ENCODE data around the gene CBFA2T3.
"Not testable (repeated sequence)": the region's sequence is repeated elsewhere in the genome, so short reads cannot be mapped to it uniquely, and the experiment has no call there.

The CBFA2T3 gene

DNA sequence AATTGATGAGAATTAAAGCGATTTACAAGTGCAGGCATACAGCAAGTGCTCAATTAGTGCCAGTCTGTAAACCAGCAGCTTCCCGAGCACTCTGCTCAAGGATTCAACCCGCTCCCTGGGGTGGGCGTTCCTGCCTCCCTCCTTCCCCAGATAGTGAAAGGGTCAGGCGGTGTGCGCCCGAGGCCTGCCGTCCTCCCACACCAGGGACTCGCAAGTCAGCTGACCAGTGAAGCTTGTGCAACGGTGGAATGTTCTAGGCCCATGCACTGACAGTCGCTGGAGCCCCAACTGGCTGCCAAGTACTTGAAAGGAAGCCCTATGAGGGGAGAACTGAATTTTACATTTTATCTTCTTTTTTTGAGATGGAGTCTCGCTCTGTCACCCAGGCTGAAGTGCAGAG is 57.1 kb downstream of the CBFA2T3 start:
- H3K4me1 ChIP-seq, result peaks cover 82 to 94% (median 93%) of the 10 kb centered on the region in 10 experiments
- H3K4me2 ChIP-seq, result peak overlapping the region; percentile 85 to 99 (median 96)
- peak overlapping the region in 3 of 10 experiments; percentile 46 to 55 (median 46); a peak in 3 of 20 replicates for H3K4me3 ChIP-seq
- peaks cover 0 to 21% (median 0%) of the 10 kb centered on the region in 11 experiments; a peak in 2 of 22 replicates for H3K27me3 ChIP-seq
- peak overlapping the region in 9 of 11 experiments; percentile 74 to 97 (median 87); a peak in 16 of 22 replicates for H3K27ac ChIP-seq
- no peaks in the 10 kb centered on the region for H3K9me3 ChIP-seq (replicated peaks in 1 of 11)
- H3K9ac ChIP-seq, result peak overlapping the region in 6 of 11 experiments; percentile 70 to 87 (median 80); a peak in 11 of 22 replicates
- no peak for TF ChIP-seq Cebpa-rat (IDR thresholded peaks at IDR 0.05)
- peaks cover 0 to 7% (median 0%) of the 10 kb centered on the region in 11 experiments; a peak in 1 of 22 replicates for H3K36me3 ChIP-seq
- H4K20me1 ChIP-seq, result peaks cover 20 to 92% (median 48%) of the 10 kb centered on the region in 11 experiments; a peak in 17 of 22 replicates

GRCh38 chr16:88918896-88919295 is 58.1 kb downstream of the CBFA2T3 start:
- not testable (repeated sequence) for H3K36me3 ChIP-seq
- peak overlapping the region in 6 of 11 experiments; percentile 47 to 97 (median 60); a peak in 10 of 22 replicates for H3K27ac ChIP-seq

DNA sequence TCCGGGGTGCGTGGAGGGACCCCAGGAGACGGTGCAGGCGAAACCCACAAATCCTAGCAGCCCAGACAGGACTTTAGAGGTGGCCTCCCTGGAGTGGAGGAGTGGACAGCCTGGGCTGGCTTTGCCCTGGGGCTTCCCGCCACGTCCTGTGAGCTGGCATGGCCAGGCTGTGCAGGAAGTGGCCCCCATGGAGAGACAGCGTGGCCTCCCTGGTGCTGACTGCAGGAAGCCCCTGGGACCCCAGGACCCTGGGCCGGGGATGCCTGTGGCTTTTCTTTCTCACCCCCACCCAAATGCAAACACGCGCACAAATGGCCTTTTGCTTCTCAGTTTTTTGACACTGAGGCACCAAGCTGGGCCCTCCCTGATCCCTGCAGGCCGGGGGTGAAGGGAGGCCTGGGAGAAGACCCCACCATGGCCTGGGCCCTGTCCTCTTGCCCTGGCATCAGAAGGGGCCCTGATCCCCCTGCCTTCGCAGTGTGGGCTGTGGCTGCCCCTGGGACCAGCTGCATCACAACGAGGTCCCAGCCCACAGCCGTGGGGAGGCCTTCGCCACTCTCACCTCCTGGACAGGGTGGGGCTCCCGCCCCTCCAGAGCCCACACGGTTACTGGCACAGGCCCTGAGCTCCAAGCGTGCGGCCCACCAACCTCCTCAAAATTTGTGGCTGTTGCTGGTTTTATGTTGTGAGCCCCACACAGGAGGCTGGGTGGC is 58.9 kb downstream of the CBFA2T3 start:
- peak overlapping the region in 8 of 11 experiments; percentile 24 to 97 (median 59); a peak in 15 of 22 replicates for H3K27ac ChIP-seq
- peak overlapping the region in 1 of 10 experiments; percentile 7; a peak in 1 of 20 replicates for H3K4me3 ChIP-seq
- peak overlapping the region in 8 of 11 experiments; percentile 44 to 71 (median 58); a peak in 16 of 22 replicates for H3K9ac ChIP-seq
- peaks cover 0 to 11% (median 5%) of the 10 kb centered on the region in 11 experiments; a peak in 9 of 22 replicates for H3K36me3 ChIP-seq
- H3K9me3 ChIP-seq (replicated peaks in 1 of 11), result peaks cover 0 to 10% (median 0%) of the 10 kb centered on the region in 11 experiments; a peak in 2 of 22 replicates
- no peak for TF ChIP-seq Cebpa-rat (IDR thresholded peaks at IDR 0.05)
- H3K4me1 ChIP-seq, result peaks cover 63 to 93% (median 91%) of the 10 kb centered on the region in 10 experiments
- peaks cover 19 to 90% (median 48%) of the 10 kb centered on the region in 11 experiments; a peak in 18 of 22 replicates for H4K20me1 ChIP-seq
- peak overlapping the region; percentile 37 to 99 (median 94) for H3K4me2 ChIP-seq
- H3K27me3 ChIP-seq, result peaks cover 0 to 20% (median 0%) of the 10 kb centered on the region in 11 experiments; a peak in 3 of 22 replicates

More at GRCh38 chr16:88918896-88919295, 58.1 kb downstream of the CBFA2T3 start:
- H3K4me1 ChIP-seq, result peaks cover 71 to 93% (median 91%) of the 10 kb centered on the region in 10 experiments
- peak overlapping the region in 5 of 11 experiments; percentile 44 to 71 (median 58); a peak in 7 of 22 replicates for H3K9ac ChIP-seq
- peak overlapping the region; percentile 85 to 99 (median 96) for H3K4me2 ChIP-seq
- H3K9me3 ChIP-seq (replicated peaks in 1 of 11); H3K4me3 ChIP-seq: not testable (repeated sequence)
- peaks cover 0 to 21% (median 0%) of the 10 kb centered on the region in 11 experiments; a peak in 3 of 22 replicates for H3K27me3 ChIP-seq
- peaks cover 12 to 90% (median 45%) of the 10 kb centered on the region in 11 experiments; a peak in 17 of 22 replicates for H4K20me1 ChIP-seq

DNA sequence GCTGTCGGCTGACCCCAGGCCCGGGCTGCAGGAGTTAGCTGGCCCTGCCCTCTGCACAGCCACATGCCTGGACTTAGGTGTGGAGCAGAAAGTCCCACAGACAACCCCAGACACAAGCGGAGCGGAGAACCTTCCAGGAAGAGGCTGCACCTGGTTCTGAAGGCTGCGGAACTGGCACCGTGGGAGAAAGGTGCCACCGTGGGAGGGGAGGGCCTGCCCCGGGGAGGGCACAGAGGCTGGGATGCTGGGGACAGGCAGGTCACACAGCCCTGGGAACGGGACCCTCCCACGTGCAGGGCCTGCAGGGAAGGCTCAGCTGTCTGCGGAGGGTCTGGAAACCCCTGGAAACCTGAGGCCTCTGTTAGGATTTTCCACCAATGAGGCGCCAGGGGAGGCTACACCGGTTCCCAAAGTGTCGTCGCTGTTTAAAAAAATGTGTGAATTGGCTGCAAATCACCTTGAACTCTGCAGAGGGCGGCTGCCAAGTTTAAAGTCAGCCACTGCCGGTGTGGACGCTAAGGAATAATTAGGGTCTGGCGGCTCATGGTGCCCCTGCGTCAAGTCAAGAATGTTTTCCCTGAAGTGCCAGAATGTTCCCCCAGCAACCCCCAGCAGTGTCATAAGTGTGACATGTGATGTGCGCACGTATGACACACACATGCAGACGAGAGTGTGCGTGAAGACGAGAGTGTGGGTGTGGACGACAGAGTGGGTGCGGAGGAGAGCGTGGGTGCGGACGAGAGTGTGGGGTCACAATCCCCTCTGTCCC is 59.7 kb downstream of the CBFA2T3 start:
- peaks cover 0 to 28% (median 0%) of the 10 kb centered on the region in 11 experiments; a peak in 3 of 22 replicates for H3K27me3 ChIP-seq
- no peak for TF ChIP-seq Cebpa-rat (IDR thresholded peaks at IDR 0.05)
- H3K9ac ChIP-seq, result peak overlapping the region in 8 of 11 experiments; percentile 44 to 71 (median 58); a peak in 12 of 22 replicates
- H3K4me2 ChIP-seq, result peak overlapping the region; percentile 37 to 99 (median 94)
- H3K4me3 ChIP-seq, result no peak overlapping the region; a peak in 1 of 20 replicates
- peaks cover 0 to 10% (median 0%) of the 10 kb centered on the region in 11 experiments; a peak in 2 of 22 replicates for H3K9me3 ChIP-seq (replicated peaks in 1 of 11)
- peaks cover 0 to 12% (median 5%) of the 10 kb centered on the region in 11 experiments; a peak in 9 of 22 replicates for H3K36me3 ChIP-seq
- peaks cover 27 to 90% (median 53%) of the 10 kb centered on the region in 11 experiments; a peak in 19 of 22 replicates for H4K20me1 ChIP-seq
- peaks cover 56 to 93% (median 91%) of the 10 kb centered on the region in 10 experiments for H3K4me1 ChIP-seq
- H3K27ac ChIP-seq, result peak overlapping the region in 7 of 11 experiments; percentile 47 to 97 (median 60); a peak in 11 of 22 replicates

GRCh38 chr16:88915639-88916327 is 61.2 kb downstream of the CBFA2T3 start:
- Histone ChIP-seq H3K27ac (no peak overlapping the region), H3K4me3 (no peak overlapping the region), H3K36me3 (peaks cover 0 to 12% (median 5%) of the 10 kb centered on the region in 11 experiments; a peak in 9 of 22 replicates), H3K4me2 (peak overlapping the region in 10 of 11 experiments; percentile 19 to 99 (median 96); a peak in 18 of 22 replicates), H3K27me3 (peaks cover 0 to 31% (median 0%) of the 10 kb centered on the region in 11 experiments; a peak in 3 of 22 replicates), H3K4me1 (peaks cover 40 to 94% (median 91%) of the 10 kb centered on the region in 10 experiments), H3K9me3 (replicated peaks in 1 of 11) (peaks cover 0 to 10% (median 0%) of the 10 kb centered on the region in 11 experiments; a peak in 2 of 22 replicates), H4K20me1 (peaks cover 42 to 91% (median 63%) of the 10 kb centered on the region in 11 experiments; a peak in 20 of 22 replicates), H3K9ac (no peak overlapping the region)
- TF ChIP-seq Cebpa-rat (IDR thresholded peaks at IDR 0.05), result no peak

- peaks cover 0 to 31% (median 0%) of the 10 kb centered on the region in 11 experiments; a peak in 3 of 22 replicates for H3K27me3 ChIP-seq
Observed at GRCh38 chr16:88914750-88915368, 62.1 kb downstream of the CBFA2T3 start.

DNA sequence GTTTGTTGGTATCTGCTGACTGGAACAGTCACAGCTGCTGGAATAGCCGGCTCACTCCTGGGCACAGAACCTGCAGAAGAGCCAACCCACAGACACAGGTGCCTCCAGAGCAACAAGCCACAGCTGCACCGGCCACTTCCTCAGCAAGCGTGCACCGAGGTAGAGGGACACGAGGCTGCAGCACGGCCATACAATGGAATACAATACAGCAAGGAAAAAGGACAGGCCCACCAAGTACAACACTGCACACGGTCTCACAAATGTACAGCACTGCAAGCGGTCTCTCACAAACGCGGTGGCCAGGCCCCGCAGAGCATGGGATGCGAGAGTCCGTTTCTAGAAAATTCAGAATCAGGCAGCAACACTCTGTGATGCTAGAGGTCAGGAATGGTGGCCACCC is 63.1 kb downstream of the CBFA2T3 start:
- peaks cover 0 to 31% (median 0%) of the 10 kb centered on the region in 11 experiments; a peak in 3 of 22 replicates for H3K27me3 ChIP-seq
- H4K20me1 ChIP-seq, result peaks cover 59 to 91% (median 83%) of the 10 kb centered on the region in 11 experiments; a peak in 21 of 22 replicates
- TF ChIP-seq Cebpa-rat (IDR thresholded peaks at IDR 0.05), result no peak
- H3K9ac ChIP-seq, result no peak overlapping the region; a peak in 1 of 22 replicates
- peak overlapping the region in 4 of 11 experiments; percentile 79 to 80 (median 79); a peak in 5 of 22 replicates for H3K27ac ChIP-seq
- no peak overlapping the region for H3K4me3 ChIP-seq
- H3K4me2 ChIP-seq, result peak overlapping the region in 8 of 11 experiments; percentile 78 to 92 (median 89); a peak in 14 of 22 replicates
- H3K9me3 ChIP-seq (replicated peaks in 1 of 11), result peaks cover 0 to 10% (median 0%) of the 10 kb centered on the region in 11 experiments; a peak in 2 of 22 replicates
- peaks cover 21 to 91% (median 85%) of the 10 kb centered on the region in 10 experiments for H3K4me1 ChIP-seq
- H3K36me3 ChIP-seq, result peaks cover 0 to 12% (median 3%) of the 10 kb centered on the region in 11 experiments; a peak in 10 of 22 replicates

More at GRCh38 chr16:88914750-88915368, 62.1 kb downstream of the CBFA2T3 start:
- Histone ChIP-seq H4K20me1 (peaks cover 50 to 91% (median 73%) of the 10 kb centered on the region in 11 experiments; a peak in 21 of 22 replicates), H3K9me3 (replicated peaks in 1 of 11) (peaks cover 0 to 10% (median 0%) of the 10 kb centered on the region in 11 experiments; a peak in 2 of 22 replicates), H3K4me2 (peak overlapping the region in 10 of 11 experiments; percentile 29 to 92 (median 88); a peak in 18 of 22 replicates), H3K27ac (peak overlapping the region in 8 of 11 experiments; percentile 48 to 80 (median 76); a peak in 15 of 22 replicates), H3K4me1 (peaks cover 31 to 93% (median 88%) of the 10 kb centered on the region in 10 experiments), H3K9ac (peak overlapping the region in 8 of 11 experiments; percentile 42 to 72 (median 65); a peak in 12 of 22 replicates), H3K36me3 (peaks cover 0 to 12% (median 5%) of the 10 kb centered on the region in 11 experiments; a peak in 9 of 22 replicates), H3K4me3 (peak overlapping the region in 1 of 10 experiments; percentile 14; a peak in 1 of 20 replicates)
- no peak for TF ChIP-seq Cebpa-rat (IDR thresholded peaks at IDR 0.05)

Measured in BLaER1 treated with 17β-estradiol and CSF1 and Interleukin-3, amounts not matched to agents 10 nM and 100 nM (cell line).